GM18907 (cell line): ENCODE measurements around the gene TLR2.
"Not testable (repeated sequence)": the region's sequence is repeated elsewhere in the genome, so short reads cannot be mapped to it uniquely, and the experiment has no call there.

Source experiments
- ATAC-seq: cut with Tn5 transposase; IDR thresholded peaks from one replicate; pipeline ENCODE4 v1.9.1; 2021; ENCODE audit warnings: mild to moderate bottlenecking, moderate library complexity; ENCODE audit not compliant: unreplicated experiment

TLR2 gene

DNA sequence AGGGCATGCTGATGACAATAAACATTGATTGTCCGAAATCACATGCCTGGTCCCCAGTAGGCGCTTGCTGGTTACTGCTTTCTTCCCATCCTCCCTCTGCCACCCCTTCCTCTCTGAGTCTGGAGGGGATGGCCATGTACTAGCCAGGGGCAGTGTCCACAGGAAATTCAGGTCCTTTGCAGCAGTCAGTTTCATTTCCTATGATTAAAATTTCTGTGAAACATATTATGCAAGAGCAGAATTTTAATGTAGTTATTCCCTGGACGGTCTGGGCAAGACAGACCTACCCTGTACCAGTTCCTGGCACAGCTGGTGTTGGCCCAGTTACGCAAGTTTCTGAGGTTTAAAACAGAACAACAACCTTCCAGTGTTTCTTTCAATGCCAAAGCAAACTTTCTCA, 28.2 kb upstream of the TLR2 start:
- no peak for ATAC-seq

DNA sequence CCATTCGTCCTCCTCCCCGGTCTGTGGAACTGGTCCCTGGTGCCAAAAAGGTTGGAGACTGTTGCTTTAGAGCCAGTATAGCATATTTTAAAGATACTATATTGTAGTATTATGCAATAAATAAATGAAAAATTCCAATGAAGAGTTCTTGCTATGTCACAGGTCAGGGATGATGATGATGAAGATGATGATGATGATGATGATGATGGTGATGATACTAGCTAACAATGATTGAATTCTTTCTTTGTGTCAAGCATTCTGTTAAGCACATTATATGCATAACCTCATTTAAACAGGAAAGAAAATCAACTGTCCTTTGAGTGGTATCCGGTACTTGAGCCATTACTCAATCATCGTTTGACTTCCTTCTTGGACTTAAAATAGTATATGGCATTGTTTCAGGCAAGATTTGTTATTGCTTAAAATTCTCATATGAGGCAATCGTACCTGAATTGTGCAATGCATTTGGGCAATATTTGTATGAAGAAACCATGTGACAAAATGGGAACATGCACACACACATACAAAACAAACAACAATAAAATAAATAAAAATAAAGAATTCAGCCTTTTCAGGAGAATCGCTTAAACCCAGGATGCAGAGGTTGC, 22.8 kb upstream of the TLR2 start:
- ATAC-seq: no peak

DNA sequence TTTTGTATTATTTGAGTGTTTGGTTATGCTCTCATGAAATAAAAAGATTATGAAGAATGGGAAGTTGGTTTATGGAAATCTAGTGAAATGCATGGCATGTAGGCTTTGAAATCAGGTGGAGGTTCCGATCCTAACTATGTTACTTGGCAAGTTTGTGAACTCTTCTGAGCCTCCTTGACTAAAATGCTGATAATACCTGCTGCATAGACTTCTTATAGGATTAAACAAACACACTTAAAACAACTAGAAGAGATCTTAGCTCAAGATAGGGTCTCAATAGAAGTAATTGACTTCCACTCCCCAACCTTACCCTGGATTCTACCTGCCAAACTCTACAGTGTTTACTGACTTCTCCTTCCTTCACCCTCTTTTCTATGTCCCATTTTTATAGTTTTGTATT, 22.2 kb upstream of the TLR2 start:
- no peak for ATAC-seq

DNA sequence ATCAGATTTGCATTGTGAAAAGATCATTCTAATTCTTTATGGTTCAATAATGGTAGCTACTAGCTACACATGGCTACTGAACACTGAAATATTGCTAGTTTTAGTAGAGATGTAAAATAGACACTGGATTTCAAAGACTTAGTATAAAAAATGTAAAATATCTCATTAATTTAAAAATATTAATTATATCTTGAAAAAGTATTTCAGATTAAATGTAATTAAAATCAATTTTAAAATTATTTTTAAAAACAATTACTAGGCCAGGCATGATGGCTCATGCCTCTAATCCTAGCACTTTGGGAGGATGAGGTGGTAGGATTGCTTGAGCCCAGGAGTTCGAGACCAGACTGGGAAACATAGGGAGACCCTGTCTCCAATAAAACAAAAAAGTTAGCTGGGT, 20.4 kb upstream of the TLR2 start:
- no peak for ATAC-seq

DNA sequence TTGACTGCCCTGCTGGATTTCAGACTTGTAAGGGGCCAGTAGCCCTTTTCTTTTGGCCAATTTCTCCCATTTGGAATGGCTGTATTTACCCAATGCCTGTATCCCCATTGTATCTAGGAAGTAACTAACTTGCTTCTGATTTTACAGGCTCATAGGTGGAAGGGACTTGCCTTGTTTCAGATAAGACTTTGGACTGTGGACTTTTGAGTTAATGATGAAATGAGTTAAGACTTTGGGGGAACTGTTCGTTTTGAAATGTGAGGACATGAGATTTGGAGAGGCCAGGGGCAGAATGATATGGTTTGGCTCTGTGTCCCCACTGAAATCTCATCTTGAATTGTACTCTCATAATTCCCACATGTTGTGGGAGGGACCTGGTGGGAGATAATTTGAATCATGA, 17.6 kb upstream of the TLR2 start:
- not testable (repeated sequence) for ATAC-seq

DNA sequence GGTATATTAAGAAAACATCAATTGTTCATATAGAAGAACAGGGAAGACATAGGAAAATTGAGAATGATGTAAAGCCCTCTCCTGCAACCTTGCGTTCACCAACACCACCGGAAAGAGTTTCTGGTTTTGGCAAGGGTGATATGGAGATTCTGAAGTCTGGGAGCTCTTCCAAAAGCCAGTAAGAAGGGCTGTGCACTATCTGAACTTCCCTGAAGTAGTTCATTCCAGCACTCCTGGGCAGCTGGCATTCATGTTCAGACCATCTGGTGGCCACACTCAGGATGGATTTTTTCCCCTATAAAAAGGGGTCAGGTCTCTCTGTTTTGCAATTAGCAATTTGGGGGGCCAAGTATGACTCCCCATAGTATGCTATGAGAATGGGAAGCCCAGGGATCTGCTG, 15.4 kb upstream of the TLR2 start:
- no peak for ATAC-seq

DNA sequence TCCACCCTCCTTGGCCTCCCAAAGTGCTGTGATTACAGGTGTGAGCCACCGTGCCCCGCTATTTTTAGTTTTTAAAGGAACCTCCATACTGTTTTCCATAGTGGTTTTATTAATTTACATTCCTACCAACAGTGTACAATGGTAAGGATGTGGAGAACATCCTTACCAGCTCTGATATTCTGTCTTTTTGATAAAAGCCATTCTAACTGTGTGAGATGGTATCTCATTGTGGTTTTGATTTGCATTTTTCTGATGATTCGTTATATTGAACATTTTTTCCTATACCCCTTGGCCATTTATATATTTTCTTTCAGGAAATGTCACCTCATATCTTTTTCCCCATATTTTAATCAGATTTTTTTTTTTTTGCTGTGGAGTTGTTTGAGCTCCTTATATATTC, 14.2 kb upstream of the TLR2 start:
- ATAC-seq: no peak

DNA sequence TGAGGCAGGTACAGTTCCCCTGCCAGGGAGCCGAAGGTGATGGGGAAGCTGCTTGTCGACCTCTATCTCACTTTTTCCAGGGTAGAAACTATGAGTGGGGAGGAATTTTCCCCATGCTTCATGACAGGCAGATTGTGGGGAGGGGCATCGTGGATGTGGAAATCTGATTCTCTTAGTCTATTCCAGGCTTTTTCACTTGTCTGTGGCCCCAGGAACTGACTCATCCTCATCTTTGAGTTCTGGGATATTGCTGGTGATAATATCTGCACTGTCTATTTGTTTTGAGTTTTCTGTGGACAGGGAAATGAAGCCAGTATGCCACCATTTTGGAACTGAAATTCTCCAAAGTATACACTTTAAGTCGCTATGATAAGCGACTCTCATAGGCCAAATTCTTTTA, 7.6 kb upstream of the TLR2 start:
- no peak for ATAC-seq

DNA sequence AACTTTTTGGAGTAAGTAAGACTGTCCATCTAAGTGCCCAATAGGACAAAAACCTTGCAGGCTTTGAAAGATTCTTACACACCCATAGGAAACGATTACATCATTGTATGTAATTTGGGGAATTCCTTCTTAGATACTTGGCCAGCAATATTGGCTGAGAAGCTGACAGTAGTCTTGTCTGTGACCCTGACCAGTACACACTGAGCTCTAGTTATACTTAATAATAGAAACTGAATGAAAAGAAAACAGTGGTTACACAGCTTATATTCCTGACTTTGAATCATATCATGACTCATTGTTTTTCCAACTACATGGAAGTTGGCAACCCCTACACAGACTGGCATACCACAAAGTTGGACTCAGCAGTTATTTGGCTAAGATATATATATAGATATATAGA, 7.1 kb upstream of the TLR2 start:
- no peak for ATAC-seq

DNA sequence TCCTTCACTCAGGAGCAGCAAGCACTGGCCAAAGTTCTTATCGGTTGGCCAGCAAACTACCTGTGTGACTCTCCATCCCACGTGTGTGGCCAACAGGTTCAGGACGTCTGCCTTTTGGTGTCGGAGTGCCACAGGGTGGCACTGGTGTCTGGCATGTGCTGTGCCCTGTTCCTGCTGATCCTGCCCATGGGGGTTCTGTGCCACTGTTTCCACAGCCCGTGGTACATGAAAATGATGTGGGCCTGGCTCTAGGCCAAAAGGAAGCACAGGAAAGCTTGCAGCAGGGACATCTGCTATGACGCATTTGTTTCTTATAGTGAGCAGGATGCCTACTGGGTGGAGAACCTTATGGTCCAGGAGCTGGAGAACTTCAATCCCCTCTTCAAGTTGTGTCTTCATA, 4.6 kb upstream of the TLR2 start:
- no peak for ATAC-seq

DNA sequence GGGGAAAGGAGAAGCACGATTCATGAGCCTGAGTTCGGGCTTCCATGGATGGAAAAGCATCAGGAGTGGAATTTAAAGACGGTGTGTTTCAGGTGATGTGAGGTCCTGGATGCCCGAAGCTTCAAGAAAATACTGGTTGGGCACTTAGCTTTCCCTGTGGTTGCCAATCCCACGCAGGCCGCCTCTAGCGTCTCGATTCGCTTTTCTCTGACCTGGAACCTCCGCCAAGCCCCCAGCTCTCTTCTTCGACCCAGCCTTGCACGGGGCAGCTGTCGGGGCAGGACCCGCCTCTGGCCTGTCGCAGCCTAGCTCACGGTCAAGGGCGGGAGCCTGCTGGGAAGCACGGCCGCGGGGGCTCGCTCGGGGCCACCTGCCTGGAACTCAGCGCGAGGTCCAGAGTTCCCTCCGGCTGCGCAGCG, 308 bp upstream of the TLR2 start:
- ATAC-seq: no peak

DNA sequence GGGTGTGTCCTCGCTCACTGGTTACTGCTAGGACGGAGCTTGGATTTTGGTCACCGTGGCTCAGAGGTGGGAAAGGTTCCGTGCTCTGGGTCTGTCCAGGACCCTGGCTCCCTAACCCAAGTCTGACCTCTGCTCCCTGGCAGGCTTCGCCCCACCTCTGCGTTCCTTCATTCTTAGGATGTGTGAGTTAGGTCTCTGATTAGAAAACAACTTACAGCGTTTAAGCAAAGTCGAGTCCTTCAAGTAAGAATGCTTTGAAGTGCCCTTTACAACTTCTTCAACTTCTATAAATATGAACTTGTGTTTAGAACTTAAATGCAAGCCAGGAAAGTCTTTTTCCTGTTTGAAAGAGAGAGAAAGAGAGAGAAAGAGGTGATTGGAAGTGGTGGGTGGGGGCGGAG, 891 bp downstream of the TLR2 start:
- ATAC-seq: no peak

DNA sequence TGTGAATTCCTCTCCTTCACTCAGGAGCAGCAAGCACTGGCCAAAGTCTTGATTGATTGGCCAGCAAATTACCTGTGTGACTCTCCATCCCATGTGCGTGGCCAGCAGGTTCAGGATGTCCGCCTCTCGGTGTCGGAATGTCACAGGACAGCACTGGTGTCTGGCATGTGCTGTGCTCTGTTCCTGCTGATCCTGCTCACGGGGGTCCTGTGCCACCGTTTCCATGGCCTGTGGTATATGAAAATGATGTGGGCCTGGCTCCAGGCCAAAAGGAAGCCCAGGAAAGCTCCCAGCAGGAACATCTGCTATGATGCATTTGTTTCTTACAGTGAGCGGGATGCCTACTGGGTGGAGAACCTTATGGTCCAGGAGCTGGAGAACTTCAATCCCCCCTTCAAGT, 20.4 kb downstream of the TLR2 start:
- no peak for ATAC-seq

DNA sequence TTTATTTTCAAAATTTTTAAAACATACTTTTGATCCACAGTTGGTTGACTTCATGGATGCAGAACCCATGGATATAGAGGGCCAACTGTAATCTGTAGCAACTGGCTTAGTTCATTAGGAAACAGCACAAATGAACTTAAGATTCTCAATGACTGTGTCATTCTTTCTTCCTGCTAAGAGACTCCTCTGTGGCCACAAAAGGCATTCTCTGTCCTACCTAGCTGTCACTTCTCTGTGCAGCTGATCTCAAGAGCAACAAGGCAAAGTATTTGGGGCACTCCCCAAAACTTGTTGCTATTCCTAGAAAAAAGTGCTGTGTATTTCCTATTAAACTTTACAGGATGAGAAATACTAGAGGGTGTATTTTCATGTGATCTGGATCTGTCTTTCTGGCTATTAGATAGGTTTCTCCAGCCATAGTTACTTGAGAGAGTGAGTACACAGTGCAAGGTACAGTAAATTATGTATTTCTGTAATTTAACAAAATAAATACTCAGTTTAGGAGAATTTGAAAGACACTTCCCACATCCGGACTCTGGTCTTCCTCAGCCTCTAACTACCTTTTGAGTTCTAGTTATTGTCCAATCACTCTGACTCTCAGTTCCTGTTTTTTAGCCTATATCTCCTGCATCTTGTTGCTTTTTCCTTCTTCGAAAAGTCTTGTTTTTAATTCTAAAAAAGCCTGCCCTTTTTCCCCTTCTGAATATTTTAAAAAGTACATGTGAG, 21.8 kb downstream of the TLR2 start:
- ATAC-seq: peak; percentile 83

DNA sequence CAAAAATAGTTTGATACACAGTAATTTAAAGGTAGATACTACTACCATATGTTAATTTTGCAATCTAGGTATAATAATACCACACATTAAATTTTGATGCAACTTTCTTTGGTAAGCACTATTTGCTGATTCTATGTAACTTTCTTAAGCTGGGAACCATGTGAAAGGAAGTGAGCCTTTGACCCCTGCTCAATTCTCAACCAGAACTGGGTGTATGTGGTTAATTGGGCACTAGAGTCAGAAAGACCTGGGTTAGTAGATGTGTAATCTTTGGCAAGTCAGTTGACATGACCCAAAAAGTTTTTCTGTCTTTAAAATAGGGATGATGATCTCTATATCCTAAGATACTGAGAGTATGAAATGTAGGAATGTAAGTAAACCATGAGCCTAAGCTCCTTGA, 22.4 kb downstream of the TLR2 start:
- ATAC-seq: peak; percentile 55

DNA sequence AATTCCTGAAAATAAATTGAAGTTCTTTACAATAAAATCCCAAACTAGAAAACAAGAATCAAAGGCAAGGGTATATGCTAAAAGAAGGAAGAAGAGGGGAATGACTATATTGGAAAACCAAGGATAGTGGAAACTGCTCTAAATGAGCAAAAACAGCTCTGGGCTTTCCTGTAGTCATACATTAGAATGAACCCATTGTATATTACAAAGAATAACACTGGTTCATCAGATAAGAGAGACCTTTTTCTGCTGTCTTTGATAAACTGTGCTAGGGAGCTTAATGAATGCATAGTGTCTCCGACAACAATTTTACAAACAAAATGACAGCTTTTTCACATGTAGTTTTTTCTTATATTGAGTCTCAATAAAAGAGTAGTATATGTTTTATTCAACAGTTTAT, 26.6 kb downstream of the TLR2 start:
- ATAC-seq: no peak

DNA sequence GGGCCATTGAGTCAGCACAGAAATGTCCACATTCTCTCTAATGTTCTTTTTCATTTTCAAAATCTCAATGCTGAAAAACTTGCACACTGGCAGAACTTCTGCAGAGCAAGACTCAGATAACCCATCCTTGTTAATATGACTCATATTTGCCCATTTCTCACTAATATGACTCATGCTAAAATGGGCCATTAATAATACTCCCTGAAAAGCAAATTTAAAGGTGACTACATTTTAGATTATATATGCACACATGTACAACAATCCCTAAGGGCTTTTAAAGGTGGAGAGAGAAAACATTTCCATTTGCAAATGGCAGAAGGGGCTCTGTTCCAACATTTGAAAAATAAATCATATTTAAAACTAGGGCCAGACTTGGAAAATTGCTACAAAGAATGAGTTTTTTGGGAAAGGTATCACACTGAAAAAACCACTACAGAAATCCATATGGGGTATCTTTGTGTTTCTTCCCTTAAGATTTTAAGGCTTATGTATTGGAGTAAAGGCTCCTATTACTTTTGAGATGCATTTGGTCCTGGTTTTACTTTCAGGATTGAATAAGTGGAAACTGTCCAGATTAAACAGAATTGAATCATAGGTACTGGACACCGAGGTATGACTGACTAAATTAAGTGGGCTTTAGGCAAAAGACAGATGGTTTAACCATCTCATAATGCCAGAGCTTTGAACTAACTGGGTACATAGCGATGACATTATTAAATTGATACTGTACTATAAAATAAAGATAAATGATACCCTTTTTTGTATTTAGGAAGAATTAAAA, 30.0 kb downstream of the TLR2 start:
- ATAC-seq: no peak

DNA sequence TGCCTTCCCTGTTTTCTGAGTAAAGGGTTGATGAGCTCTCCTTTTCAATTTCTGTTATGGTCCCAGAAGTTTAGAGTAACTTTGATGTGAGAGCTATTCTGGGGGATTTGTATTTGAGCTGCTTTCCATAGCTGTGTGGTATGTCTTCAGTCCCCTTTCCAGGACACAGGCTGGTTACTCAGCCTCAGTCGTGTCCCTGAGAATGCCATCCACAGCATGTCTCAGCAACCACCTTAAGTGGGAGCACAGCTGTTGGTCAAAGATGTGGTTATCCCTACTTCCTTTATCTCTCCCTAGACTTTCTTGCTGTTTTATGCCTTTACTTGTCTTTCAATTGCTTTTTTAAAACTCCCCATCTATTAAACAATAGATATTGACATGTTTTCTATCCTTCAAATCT, 38.0 kb downstream of the TLR2 start:
- ATAC-seq: no peak

DNA sequence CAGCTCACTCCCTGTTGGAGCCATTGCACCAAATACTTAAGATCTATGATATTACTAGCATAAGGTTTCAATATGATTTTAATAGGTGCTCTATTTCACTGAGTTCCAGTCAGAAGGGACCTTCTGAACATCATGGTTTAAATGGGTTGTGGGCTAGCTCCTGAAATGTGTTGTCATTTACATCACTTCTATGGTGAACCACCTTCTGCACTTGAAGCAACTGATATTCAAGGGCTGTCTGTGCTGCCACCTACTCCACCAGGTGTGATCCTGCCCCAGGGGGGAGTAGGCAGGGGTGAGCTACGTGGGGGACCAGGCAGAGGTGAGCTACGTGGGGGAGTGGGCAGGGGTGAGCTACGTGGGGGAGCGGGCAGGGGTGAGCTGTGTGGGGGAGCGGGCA, 40.5 kb downstream of the TLR2 start:
- ATAC-seq: no peak

DNA sequence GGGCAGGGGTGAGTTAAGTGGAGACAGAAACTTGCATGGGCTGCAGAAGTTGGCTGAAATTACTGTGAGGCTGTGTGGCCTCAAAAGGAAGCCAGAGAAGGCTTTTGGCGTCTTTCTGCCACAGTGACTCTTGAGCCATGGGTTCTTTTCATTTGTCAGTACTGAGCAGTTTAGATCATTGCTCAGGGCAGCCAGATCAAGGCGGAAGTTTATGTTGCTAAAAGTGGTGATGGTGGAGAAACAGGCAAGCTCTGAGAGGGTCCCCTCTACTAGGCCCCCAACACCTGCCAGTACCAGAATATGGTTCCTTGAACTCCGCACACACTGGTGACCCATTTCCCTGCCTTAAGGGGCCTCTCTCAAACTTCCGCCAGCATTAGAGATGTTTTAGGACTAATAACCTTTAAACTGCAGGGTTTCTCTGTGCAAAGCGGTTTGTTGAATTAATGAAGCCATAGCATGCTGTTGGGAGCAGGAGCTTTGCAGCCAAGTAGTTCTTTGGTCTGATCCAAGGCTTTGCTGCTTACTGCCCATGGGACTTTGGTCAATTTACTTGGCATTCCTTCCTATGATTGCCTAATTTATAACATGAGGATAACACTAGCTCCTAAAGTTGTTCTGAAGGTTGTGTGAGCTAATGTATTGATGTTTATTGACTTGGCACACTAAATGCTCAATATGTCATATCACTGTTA, 41.2 kb downstream of the TLR2 start:
- no peak for ATAC-seq

DNA sequence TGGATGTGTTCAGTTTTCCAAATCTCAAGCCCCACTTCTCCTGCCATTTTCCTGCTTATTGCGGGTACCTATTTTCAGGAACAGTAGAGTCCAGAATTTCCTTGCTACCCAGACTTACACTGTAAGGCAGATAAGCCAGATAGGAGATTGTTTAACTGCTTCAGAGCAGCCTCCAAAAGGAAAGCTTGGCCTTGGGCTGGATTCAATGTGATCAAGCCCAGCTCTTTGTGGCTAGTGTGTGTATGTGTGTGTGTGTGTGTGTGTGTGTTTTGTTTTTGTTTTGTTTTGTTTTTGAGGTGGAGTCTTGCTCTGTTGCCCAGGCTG, 41.7 kb downstream of the TLR2 start:
- no peak for ATAC-seq

DNA sequence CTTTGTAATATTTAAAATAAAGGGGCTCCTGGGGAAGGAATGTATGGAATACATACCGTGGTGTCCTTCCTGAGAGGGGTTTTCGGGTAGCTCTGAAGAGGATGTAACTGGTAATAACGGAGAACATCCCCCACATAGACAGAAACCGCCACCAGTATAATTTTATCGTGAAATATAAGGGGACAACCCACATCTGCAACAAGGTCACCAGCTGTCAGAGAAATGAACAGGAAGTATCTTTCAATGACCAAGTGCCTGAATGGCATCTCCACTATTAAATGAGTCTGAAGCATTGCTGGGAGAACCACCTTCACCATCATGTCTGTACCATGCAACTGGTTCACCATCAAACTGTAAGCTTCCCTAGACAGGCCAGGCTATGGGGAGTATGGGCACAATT, 44.1 kb downstream of the TLR2 start:
- ATAC-seq: peak; percentile 44
